Uterus (tissue), 4 donors: Measurements from ENCODE around the gene GCLC. TPM values are rescaled to one million over a fixed set of nuclear protein-coding genes. Genes with fewer than 3 reads are reported as not detected.

Source experiments
- DNase-seq, 2 donors: peaks; one replicate each; pipeline ENCODE4 v3.0.0-alpha.2; 2019 to 2020
- H3K27ac ChIP-seq, 2 donors: fragments of 200-600 bp; sonication (generic); 1 replicate in 1 of 2; 2 replicates in 1 of 2; pipeline ENCODE4 v1.5.1; 2016 to 2018
- H3K27me3 ChIP-seq, 2 donors: fragments of 200-600 bp; sonication (generic); one replicate each; pipeline ENCODE4 v1.5.1; 2018 to 2019; ENCODE audit warnings: control low read depth in 1 of 2
- H3K36me3 ChIP-seq, 2 donors: fragments of 200-600 bp; sonication (generic); one replicate each; pipeline ENCODE4 v1.5.1; 2019; ENCODE audit warnings: control low read depth in 1 of 2
- H3K4me1 ChIP-seq, 2 donors: fragments of 200-600 bp; sonication (generic); one replicate each; pipeline ENCODE4 v1.5.1; 2018 to 2019; ENCODE audit warnings: control low read depth in 1 of 2
- H3K4me3 ChIP-seq, 2 donors: fragments of 200-600 bp; sonication (generic); 1 replicate in 1 of 2; 2 replicates in 1 of 2; pipeline ENCODE4 v1.5.1; 2018 to 2019; ENCODE audit warnings: mild to moderate bottlenecking in 1 of 2
- H3K9me3 ChIP-seq, 2 donors: fragments of 200-600 bp; sonication (generic); one replicate each; pipeline ENCODE4 v1.5.1; 2019; ENCODE audit warnings: control low read depth in 1 of 2
- CTCF ChIP-seq, 4 experiments: fragments of 200-600 bp in 2 of 4; fragments of 450-650 bp in 2 of 4; sonication (generic) in 2 of 4; IDR thresholded peaks; one replicate each; pipeline ENCODE4 v1.5.1; 2016 to 2019; ENCODE audit warnings: antibody characterized with exemption in 4 of 4, mild to moderate bottlenecking in 2 of 4, moderate library complexity in 1 of 4
- POLR2A ChIP-seq, 2 donors: fragments of 450-650 bp; IDR thresholded peaks; one replicate each; pipeline ENCODE4 v1.6.1; 2016; ENCODE audit warnings: antibody characterized with exemption in 2 of 2, mild to moderate bottlenecking in 1 of 2, moderate library complexity in 1 of 2
- intact Hi-C: fragments of 100-400 bp; cut with DNase I; formaldehyde crosslinking; loops from one replicate; pipeline ENCODE4 v1.15.1; 2023; ENCODE audit warnings: low total_unique reads
- total RNA-seq, 4 donors: library from RNA; depleted of rRNA in 3 of 4; stranded (reverse); fragments of >200 nt in 3 of 4; gene quantifications; one replicate each; pipeline versions ENCODE4 v1.1.0 to v1.2.4, GENCODE V29; 2014 to 2023
- donor health status: DM: yes; HTN: yes; CAD: no.

The GCLC gene
- total RNA-seq, 4 donors from 2014 or later: 20.0 to 41.0 (median 32.7) TPM

DNA sequence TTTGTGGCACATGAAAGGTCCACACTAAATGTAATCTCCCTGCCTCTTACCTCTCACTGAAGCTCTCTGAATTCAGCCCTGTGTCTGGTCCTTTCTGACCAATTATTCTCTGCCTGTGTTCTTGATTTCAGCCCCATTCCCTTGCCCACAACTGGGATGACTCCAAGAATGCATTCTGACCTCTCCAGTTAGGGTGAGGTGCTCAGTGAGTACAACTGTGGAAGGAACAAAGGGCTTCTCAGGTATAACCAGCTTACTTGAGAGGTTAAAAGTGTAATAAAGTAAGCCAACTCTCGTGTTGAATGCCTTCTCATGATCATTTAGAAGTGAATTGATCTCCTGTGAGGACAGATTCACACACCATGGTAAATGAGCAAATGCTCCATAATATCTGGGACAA, 88.1 kb downstream of the GCLC start:
- Histone ChIP-seq H3K27ac (no peak overlapping the region), H3K4me1 (no peaks in the 10 kb centered on the region), H3K36me3 (no peaks in the 10 kb centered on the region), H3K27me3 (no peaks in the 10 kb centered on the region), H3K4me3 (no peak overlapping the region), H3K9me3 (no peaks in the 10 kb centered on the region)
- no peak for DNase-seq
- intact Hi-C loops: no loop called here
- TF ChIP-seq CTCF (IDR thresholded peaks at IDR 0.05) (no peak), POLR2A (IDR thresholded peaks at IDR 0.05) (no peak)

DNA sequence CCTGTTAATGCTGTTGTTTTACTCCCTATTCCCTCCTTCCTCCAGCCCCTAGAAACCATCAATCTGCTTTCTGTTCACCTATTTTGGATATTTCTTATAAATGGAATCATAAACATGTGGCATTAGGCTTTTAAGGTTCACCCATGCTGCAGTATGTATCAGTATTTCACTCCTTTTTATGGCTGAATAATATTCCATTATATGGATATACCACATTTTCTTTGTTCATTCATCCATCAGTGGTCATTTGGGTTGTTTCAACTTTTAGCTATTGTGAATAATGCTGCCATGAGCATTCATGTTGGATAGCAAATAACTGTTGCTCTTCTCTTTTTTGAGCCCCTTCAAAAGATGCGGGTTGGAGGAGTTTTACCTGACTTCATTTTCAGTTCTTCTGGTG, 89.2 kb downstream of the GCLC start:
- DNase-seq: no peak
- Histone ChIP-seq H3K36me3 (no peaks in the 10 kb centered on the region), H3K27ac (no peak overlapping the region), H3K9me3 (no peaks in the 10 kb centered on the region), H3K4me1 (no peaks in the 10 kb centered on the region), H3K4me3 (no peak overlapping the region), H3K27me3 (no peaks in the 10 kb centered on the region)
- no peak for TF ChIP-seq CTCF (IDR thresholded peaks at IDR 0.05)
- no peak for TF ChIP-seq POLR2A (IDR thresholded peaks at IDR 0.05)
- intact Hi-C loops: no loop called here

DNA sequence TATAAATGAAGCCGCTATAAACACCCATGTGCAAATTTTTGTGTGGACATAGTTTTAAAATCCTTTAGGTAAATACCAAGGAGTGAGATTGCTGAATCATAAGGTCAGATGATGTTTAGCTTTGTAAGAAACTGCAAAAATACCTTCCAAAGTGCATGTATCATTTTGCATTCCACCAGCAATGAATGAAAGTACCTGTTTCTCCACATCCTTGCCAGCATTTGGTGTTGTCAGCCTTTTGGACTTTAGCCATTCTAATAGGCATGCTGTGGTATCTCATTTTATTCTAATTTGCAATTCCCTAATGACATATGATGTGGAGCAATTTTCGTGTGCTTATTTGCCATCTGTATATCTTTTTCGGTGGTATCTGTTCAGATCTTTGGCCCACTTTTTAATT, 93.7 kb downstream of the GCLC start:
- TF ChIP-seq CTCF (IDR thresholded peaks at IDR 0.05): no peak
- no peak for TF ChIP-seq POLR2A (IDR thresholded peaks at IDR 0.05)
- H3K27me3 ChIP-seq: no peaks in the 10 kb centered on the region
- no peaks in the 10 kb centered on the region for H3K36me3 ChIP-seq
- no peak overlapping the region for H3K4me3 ChIP-seq
- no peaks in the 10 kb centered on the region for H3K9me3 ChIP-seq
- H3K27ac ChIP-seq: no peak overlapping the region
- intact Hi-C loops: no loop called here
- DNase-seq: no peak
- no peaks in the 10 kb centered on the region for H3K4me1 ChIP-seq

GRCh38 chr6:53447865-53448264, 97.0 kb downstream of the GCLC start:
- H3K9me3 ChIP-seq: no peaks in the 10 kb centered on the region
- intact Hi-C loops: no loop called here
- no peaks in the 10 kb centered on the region for H3K27me3 ChIP-seq
- H3K27ac ChIP-seq: no peak overlapping the region
- H3K36me3 ChIP-seq: no peaks in the 10 kb centered on the region
- H3K4me3 ChIP-seq: no peak overlapping the region
- DNase-seq: no peak
- no peaks in the 10 kb centered on the region for H3K4me1 ChIP-seq
- TF ChIP-seq CTCF (IDR thresholded peaks at IDR 0.05) (no peak), POLR2A (IDR thresholded peaks at IDR 0.05) (no peak)

Other genes starting within 250 kb of the GCLC start
- gene ELOVL5, start 196.2 kb downstream of the GCLC start, total RNA-seq: 10 to 100 TPM; 26.4 to 80.7 (median 48.4) TPM
- 1 to 10 TPM in 1 of 4 donors, under 1 TPM in 1, not detected in 2; 0.12 to 1.9 TPM for gene KLHL31, start 120.7 kb upstream of the GCLC start, total RNA-seq
- gene LRRC1, start 249.9 kb upstream of the GCLC start, total RNA-seq: 10 to 100 TPM in 3 of 4 donors, 1 to 10 TPM in 1; 4.4 to 39.7 (median 17.7) TPM